HG02610 (cell line): ENCODE data around the gene SDK1.
"Not testable (repeated sequence)": the region's sequence is repeated elsewhere in the genome, so short reads cannot be mapped to it uniquely, and the experiment has no call there.

Source experiments
- ATAC-seq: cut with Tn5 transposase; IDR thresholded peaks from one replicate; pipeline ENCODE4 v1.9.1; 2021; ENCODE audit warnings: mild to moderate bottlenecking, moderate library complexity; ENCODE audit not compliant: unreplicated experiment

Gene SDK1

GRCh38 chr7:4225881-4226523 is 925.0 kb downstream of the SDK1 start:
- no peak for ATAC-seq

- no peak for ATAC-seq
Measured at GRCh38 chr7:4226524-4226882, 925.5 kb downstream of the SDK1 start.

DNA sequence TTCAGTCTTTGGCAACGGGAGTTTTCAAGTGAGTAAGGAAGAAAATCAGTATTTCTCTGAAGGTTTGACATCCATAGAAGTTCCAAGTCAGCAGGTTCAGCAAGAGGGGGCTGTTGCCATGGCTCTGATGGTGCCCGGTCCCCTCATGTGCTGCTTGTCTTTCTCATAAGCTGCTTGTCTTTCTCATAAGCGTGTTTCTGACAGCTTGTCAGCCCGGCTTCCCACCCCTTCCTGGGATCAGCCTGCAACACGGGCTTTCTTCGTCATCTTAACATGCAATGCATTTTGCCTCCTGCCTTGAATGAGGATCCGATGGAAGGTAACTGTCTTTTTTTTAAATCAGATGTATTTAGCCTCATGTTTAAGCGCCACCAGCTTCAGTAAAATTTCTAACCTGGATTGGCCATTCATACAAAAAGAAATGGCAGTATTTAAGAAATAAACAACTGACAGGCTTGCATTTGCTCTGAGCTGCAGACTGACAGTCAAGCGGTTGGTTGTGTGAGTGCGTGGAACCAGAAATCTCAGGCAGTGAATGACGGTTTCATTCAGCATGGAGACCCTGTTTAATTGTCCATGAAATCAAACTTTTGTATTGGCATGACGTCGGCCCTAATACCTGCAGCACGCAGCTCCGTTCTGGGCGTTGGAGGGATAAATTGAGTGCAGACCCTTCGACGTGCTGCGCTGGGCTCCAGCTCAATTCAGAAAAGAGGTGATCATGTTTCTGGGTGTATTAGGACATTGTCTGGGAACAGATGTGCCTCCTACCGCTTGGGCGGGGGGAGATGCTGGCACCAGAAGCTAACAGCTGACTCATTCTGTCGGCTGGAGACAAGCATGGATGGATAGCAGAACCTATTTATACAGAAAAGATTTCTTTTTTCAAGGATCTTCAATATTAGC is 926.3 kb downstream of the SDK1 start:
- ATAC-seq = no peak

GRCh38 chr7:4230352-4230751 is 929.3 kb downstream of the SDK1 start:
- ATAC-seq = no peak

- ATAC-seq = no peak
Measured at GRCh38 chr7:4233146-4233545, 932.1 kb downstream of the SDK1 start.

GRCh38 chr7:4233621-4234497 is 932.8 kb downstream of the SDK1 start:
- ATAC-seq = no peak

- ATAC-seq = no peak
Measured at GRCh38 chr7:4234498-4234855, 933.4 kb downstream of the SDK1 start.

DNA sequence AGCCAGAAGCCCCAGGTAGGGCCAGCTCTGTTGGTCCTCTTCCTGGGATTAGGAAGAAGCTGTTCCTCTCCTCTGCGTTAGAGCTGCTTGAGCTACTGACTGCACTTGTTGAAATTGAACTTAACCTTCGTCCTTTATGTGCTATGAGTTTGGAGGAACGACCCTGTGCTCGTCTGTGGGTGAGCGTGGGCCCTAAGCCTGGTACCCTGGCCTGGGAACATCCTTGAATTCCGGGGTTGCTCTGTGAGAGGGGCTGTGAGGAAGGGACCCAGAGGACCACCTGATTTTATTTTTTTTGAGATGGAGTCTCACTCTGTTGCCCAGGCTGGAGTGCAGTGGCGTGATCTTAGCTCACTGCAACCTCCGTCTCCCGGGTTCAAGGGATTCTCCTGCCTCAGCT is 933.8 kb downstream of the SDK1 start:
- no peak for ATAC-seq

DNA sequence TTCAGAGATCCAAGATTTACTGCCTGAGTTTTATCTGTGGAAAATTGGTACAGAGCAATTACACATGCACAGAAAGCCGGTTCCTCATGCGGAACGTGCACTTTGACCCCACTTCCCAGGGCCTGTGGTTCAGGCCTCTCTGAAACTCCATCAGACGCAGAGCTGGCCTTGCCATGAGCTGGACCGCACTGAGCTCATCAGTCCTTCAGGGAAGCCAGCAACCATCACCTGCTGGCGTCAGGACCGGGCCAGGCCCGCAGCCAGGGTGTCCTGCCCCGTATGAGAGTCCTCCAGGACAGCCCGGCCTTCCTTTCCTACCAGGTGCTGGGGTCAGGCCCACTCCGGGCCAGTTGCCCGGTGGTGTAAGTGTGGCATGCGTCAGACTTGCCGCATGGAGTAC is 934.5 kb downstream of the SDK1 start:
- no peak for ATAC-seq

DNA sequence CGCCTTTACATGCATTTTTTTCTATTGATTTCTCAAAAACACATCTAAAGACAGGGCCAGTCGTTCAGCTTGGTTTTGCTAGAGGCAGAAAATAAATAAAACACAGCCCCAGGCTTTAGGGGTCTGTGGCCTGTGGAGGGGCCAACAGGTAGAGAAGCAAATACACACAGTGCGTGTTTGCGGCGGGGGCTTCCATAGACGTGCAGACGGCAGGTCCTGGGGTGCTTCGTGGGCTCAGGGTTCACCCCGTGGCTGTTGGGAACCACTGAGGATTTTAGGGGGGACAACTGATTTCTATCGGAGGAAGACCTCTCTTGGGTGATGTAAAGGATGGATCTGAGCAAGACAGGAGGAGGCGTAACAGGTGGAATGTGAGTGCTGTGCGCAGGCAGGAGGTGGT is 935.3 kb downstream of the SDK1 start:
- no peak for ATAC-seq

- ATAC-seq = not testable (repeated sequence)
Measured at GRCh38 chr7:4236873-4237272, 935.8 kb downstream of the SDK1 start.

DNA sequence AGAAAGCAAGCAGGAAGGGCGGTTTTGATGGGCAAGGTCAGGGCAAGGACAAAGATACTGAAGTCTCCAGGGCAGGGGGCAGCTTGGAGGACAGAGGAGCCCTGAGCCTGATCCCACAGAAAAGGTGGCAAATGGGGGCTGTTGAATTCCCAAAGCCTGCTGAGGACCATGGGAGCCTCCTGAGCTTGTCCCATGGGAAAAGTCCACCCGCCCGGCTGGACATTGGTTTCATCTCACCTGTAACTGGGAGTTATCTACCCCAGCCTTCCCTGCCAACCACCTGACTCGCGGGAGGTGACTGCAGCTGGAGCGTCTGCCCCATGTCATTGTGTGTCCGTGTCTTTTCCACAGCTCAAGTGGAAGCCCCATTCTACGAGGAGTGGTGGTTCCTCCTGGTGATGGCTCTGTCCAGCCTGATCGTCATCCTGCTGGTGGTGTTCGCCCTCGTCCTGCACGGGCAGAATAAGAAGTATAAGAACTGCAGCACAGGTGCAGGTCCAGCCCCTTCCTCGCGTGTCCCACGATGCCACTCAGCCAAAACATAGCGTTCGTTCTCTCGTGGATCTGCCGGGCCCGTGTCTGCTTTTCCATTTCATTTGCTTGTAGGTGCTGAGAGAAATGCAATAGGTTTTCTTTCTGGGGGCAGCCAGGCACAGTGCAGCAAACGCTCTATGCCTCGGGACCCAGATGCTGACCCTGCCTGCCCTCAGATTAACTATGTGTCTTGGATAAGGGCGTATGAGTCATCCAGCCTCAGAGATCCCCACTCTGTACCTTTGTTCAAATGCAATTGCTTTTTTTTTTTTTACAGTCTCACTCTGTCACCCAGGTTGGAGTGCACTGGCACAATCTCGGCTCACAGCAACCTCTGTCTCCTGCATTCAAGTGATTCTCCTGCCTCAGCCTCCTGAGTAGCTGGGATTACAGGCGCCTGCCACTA is 936.5 kb downstream of the SDK1 start:
- ATAC-seq = no peak

DNA sequence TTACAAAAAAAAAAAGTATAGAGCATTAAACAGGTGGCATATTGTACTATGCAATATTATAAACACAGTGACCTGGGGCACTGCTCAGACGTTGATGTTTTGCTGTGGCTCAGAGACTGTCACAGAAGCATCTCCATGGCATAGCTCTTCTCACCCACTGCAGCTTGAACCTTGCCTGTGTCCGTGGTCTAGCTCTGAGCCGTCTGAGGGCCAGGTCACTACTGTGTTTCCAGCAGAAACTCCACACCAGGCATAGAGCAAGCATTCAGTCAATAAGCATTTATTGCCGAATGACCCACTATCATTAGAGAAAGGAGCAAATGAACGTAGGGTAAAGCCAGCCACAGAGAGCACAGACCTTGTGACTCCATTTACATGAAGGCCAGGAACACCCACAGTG is 937.8 kb downstream of the SDK1 start:
- ATAC-seq = no peak

GRCh38 chr7:4240042-4240441 is 939.0 kb downstream of the SDK1 start:
- no peak for ATAC-seq

DNA sequence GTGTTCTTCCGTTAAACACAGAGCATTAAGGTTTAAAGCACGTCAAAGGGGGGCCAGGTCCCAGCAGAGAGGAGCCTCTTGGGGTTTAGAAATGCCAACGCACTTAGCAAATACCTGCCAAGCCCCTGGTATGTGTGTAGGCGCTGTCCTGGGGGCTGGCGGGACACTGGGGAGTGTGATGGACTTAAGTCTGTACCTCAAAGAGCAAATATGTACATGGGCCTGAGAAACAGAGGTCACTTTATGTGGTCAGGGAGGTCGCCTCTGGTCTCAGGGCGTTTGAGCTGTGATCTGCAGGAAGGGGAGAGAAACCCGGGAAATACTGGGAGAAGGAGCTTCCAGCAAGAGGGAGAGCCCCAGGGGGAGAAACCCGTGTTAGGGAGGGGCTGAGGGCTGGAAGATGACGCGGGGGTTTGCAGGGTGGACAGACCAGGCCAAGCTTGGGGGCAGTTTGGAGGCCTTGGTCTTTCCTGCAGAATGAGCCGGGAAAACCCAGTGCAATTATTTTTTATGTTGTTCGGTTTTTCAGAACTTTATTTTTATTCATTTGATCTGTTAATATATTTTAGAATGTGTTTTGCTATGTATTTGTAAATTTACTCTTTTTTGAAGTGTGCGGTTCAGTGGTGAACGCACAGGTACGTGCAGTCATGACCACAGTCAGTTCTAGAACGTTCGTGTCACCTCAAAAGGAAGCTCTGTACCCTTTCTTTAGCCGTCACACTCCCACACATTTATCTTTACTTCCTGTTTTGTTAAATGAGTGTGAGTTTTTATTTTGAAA is 939.7 kb downstream of the SDK1 start:
- no peak for ATAC-seq

DNA sequence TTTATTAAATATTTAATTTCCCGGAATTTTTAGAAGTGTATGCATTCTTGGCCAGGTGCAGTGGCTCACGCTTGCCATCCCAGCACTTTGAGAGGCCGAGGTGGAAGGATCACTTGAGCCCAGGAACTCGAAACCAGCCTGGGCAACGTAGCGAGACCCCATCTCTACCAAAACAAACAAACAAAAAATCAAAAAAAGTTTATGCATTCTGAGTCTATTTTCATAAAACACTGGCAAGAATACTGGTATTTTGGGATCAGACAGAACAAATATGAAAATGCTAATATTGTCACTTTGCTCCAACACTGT is 940.2 kb downstream of the SDK1 start:
- no peak for ATAC-seq

DNA sequence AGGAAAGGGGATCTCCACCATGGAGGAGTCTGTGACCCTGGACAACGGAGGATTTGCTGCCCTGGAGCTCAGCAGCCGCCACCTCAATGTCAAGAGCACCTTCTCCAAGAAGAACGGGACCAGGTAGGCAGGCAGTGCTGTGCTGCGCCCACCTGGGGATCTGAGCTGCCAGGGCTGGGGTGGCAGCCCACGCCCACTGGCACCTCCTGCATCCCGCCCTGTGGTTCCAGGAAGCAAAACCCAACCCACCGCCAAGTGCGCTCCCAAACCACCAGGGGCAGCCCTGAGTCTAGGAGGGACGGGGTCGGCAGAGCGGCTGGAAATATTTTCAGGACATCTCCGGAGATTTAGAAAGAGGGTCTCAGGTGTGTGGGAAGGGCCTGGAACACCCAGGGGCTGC is 940.7 kb downstream of the SDK1 start:
- no peak for ATAC-seq

DNA sequence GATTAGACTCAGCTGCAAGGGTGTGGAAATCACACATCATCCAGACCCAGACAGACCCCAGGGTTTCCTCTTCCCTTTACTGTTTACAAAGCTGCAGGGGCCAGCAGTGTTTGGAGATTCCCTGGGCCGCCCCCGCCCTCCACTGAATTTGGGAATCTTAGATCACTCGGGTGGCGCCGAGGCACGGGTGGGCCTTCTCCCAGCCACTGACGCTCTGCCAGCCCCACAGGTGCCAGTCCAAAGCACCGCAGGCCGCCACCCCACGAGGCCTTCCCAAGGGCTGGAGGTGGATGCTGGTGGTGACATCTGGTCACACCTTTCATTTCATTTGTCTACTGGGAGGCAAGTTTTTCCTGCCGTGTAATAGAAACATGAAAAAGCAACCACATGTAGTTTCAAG is 941.7 kb downstream of the SDK1 start:
- no peak for ATAC-seq

- ATAC-seq = no peak
Measured at GRCh38 chr7:4244041-4244440, 943.0 kb downstream of the SDK1 start.

DNA sequence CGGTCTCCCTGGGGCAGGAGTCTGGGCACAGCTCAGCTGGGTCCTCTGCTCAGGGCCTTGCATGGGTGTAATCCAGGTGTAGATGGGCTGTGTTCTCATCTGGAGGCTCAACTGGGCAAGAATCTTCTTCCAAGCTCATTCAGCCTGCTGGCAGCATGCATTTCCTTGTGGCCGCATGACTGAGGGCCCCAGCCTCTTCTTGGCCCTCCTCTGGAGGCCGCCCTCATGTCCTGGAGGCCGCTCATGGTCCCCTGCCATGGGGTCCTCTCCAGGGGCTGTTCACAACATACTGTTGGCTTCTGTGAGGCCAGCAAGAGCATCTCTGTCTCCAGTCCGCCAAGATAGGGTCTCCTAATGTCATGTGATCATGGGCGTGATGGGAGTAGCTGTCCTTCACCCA is 943.6 kb downstream of the SDK1 start:
- ATAC-seq = no peak
